GM04503 (cell line): ENCODE data around the gene TMEM131L.
"Not testable (repeated sequence)": the region's sequence is repeated elsewhere in the genome, so short reads cannot be mapped to it uniquely, and the experiment has no call there.

Source experiments
- DNase-seq: peaks from one replicate; pipeline ENCODE4 v3.0.0-alpha.2; 2012; ENCODE audit warnings: low read depth

The TMEM131L gene

DNA sequence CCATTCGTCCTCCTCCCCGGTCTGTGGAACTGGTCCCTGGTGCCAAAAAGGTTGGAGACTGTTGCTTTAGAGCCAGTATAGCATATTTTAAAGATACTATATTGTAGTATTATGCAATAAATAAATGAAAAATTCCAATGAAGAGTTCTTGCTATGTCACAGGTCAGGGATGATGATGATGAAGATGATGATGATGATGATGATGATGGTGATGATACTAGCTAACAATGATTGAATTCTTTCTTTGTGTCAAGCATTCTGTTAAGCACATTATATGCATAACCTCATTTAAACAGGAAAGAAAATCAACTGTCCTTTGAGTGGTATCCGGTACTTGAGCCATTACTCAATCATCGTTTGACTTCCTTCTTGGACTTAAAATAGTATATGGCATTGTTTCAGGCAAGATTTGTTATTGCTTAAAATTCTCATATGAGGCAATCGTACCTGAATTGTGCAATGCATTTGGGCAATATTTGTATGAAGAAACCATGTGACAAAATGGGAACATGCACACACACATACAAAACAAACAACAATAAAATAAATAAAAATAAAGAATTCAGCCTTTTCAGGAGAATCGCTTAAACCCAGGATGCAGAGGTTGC is 195.2 kb downstream of the TMEM131L start:
- no peak for DNase-seq

GRCh38 chr4:153661908-153662307 is 195.7 kb downstream of the TMEM131L start:
- DNase-seq: no peak

DNA sequence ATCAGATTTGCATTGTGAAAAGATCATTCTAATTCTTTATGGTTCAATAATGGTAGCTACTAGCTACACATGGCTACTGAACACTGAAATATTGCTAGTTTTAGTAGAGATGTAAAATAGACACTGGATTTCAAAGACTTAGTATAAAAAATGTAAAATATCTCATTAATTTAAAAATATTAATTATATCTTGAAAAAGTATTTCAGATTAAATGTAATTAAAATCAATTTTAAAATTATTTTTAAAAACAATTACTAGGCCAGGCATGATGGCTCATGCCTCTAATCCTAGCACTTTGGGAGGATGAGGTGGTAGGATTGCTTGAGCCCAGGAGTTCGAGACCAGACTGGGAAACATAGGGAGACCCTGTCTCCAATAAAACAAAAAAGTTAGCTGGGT is 197.5 kb downstream of the TMEM131L start:
- no peak for DNase-seq

- DNase-seq: not testable (repeated sequence)
These were observed 200.3 kb downstream of the TMEM131L start for GRCh38 chr4:153666505-153666904.

DNA sequence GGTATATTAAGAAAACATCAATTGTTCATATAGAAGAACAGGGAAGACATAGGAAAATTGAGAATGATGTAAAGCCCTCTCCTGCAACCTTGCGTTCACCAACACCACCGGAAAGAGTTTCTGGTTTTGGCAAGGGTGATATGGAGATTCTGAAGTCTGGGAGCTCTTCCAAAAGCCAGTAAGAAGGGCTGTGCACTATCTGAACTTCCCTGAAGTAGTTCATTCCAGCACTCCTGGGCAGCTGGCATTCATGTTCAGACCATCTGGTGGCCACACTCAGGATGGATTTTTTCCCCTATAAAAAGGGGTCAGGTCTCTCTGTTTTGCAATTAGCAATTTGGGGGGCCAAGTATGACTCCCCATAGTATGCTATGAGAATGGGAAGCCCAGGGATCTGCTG is 202.5 kb downstream of the TMEM131L start:
- no peak for DNase-seq

DNA sequence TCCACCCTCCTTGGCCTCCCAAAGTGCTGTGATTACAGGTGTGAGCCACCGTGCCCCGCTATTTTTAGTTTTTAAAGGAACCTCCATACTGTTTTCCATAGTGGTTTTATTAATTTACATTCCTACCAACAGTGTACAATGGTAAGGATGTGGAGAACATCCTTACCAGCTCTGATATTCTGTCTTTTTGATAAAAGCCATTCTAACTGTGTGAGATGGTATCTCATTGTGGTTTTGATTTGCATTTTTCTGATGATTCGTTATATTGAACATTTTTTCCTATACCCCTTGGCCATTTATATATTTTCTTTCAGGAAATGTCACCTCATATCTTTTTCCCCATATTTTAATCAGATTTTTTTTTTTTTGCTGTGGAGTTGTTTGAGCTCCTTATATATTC is 203.7 kb downstream of the TMEM131L start:
- no peak for DNase-seq

DNA sequence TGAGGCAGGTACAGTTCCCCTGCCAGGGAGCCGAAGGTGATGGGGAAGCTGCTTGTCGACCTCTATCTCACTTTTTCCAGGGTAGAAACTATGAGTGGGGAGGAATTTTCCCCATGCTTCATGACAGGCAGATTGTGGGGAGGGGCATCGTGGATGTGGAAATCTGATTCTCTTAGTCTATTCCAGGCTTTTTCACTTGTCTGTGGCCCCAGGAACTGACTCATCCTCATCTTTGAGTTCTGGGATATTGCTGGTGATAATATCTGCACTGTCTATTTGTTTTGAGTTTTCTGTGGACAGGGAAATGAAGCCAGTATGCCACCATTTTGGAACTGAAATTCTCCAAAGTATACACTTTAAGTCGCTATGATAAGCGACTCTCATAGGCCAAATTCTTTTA is 210.3 kb downstream of the TMEM131L start:
- DNase-seq: no peak

DNA sequence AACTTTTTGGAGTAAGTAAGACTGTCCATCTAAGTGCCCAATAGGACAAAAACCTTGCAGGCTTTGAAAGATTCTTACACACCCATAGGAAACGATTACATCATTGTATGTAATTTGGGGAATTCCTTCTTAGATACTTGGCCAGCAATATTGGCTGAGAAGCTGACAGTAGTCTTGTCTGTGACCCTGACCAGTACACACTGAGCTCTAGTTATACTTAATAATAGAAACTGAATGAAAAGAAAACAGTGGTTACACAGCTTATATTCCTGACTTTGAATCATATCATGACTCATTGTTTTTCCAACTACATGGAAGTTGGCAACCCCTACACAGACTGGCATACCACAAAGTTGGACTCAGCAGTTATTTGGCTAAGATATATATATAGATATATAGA is 210.8 kb downstream of the TMEM131L start:
- peak; percentile 37 for DNase-seq

DNA sequence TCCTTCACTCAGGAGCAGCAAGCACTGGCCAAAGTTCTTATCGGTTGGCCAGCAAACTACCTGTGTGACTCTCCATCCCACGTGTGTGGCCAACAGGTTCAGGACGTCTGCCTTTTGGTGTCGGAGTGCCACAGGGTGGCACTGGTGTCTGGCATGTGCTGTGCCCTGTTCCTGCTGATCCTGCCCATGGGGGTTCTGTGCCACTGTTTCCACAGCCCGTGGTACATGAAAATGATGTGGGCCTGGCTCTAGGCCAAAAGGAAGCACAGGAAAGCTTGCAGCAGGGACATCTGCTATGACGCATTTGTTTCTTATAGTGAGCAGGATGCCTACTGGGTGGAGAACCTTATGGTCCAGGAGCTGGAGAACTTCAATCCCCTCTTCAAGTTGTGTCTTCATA is 213.3 kb downstream of the TMEM131L start:
- DNase-seq: no peak

- DNase-seq: no peak
These were observed 217.6 kb downstream of the TMEM131L start for GRCh38 chr4:153683763-153684181.

DNA sequence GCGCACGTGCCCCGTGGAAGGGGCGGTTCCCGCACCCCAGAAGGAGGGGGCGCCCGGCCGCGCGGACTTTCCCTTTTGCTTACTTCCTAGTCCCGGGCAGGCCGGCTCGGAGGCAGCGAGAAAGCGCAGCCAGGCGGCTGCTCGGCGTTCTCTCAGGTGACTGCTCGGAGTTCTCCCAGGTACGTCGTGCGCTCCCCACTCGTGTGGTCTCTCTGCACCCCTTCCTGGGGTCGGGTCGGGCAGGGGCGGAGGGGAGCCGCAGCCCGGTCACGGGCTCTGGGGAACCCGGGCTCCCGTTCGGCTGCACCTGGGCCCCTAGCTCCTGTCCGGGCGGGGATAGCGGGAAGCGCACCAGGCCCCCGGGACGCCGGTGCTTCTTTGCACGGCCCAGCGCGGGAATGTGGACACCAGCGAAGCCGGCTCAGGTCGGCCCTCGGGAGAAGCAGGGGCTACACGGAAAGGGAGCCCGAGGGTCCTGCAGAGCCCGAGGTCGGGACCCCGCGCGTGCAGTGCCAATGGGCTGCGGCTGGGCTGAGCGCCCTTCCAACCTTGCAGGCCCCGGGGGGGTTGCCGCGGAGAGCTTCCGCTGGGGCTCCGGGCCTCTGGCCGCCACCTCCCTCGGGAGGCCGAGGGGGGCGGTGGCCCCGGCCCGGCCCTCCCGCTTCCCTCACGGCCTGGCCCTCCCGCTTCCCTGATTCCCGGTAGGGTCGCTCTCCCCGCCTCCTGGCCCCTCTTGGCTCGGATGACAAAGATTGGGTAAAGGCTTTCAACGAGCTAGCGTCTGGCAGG is 218.2 kb downstream of the TMEM131L start, which contains the start of gene TLR2:
TSS of gene TLR2 (plus strand) at position 99 of the 789 bp plus-strand sequence. CDS start 18,628 bp downstream, outside the sequence.
- no peak for DNase-seq

- no peak for DNase-seq
These were observed 218.8 kb downstream of the TMEM131L start for GRCh38 chr4:153684971-153685371.
